Natural killer cell (primary cell): Measurements from ENCODE around the gene RALY. TPM values are rescaled to one million over a fixed set of nuclear protein-coding genes. Genes with fewer than 3 reads are reported as not detected.

Source experiments
- ATAC-seq, 3 donors: fragments of 150-1000 bp in 2 of 3; fragments of 200-7000 bp in 1 of 3; cut with Tn5 transposase; 1 replicate in 1 of 3; 2 replicates in 2 of 3; pipeline ENCODE4 v1.10.0; 2021; ENCODE audit warnings: mild to moderate bottlenecking in 2 of 3, moderate library complexity in 2 of 3
- DNase-seq, 2 donors: peaks; one replicate each; pipeline versions ENCODE4 v3.0.0 to v3.0.0-alpha.2; 2013 to 2021; ENCODE audit warnings: mixed read lengths in 1 of 2
- H3K27ac ChIP-seq: one replicate; pipeline ENCODE4 v1.5.1; 2013; ENCODE audit warnings: mild to moderate bottlenecking, low read length
- H3K27me3 ChIP-seq: one replicate; pipeline ENCODE4 v1.6.1; 2013; ENCODE audit warnings: low read length; ENCODE audit not compliant: control insufficient read depth, insufficient read depth
- H3K36me3 ChIP-seq: one replicate; pipeline ENCODE4 v1.6.1; 2013; ENCODE audit warnings: low read length; ENCODE audit not compliant: control insufficient read depth, insufficient read depth
- H3K4me1 ChIP-seq: one replicate; pipeline ENCODE4 v1.6.1; 2013; ENCODE audit warnings: low read length; ENCODE audit not compliant: control insufficient read depth, insufficient read depth
- H3K4me3 ChIP-seq: one replicate; pipeline ENCODE4 v1.5.1; 2013; ENCODE audit warnings: low read length
- H3K9me3 ChIP-seq: one replicate; pipeline ENCODE4 v1.6.1; 2013; ENCODE audit warnings: low read length; ENCODE audit not compliant: control insufficient read depth, insufficient read depth
- H3K27ac Mint-ChIP-seq, 2 donors: one replicate each; pipeline ENCODE4 v1.8.0; 2022; ENCODE audit warnings: mild to moderate bottlenecking in 2 of 2, mixed read lengths in 2 of 2, moderate library complexity in 1 of 2
- H3K27me3 Mint-ChIP-seq, 2 donors: one replicate each; pipeline ENCODE4 v1.8.0; 2022; ENCODE audit warnings: low read depth in 2 of 2, mixed read lengths in 2 of 2
- H3K36me3 Mint-ChIP-seq: one replicate; pipeline ENCODE4 v1.8.0; 2022; ENCODE audit warnings: mixed read lengths
- H3K4me1 Mint-ChIP-seq, 2 donors: one replicate each; pipeline ENCODE4 v1.8.0; 2022; ENCODE audit warnings: mixed read lengths in 2 of 2
- H3K4me3 Mint-ChIP-seq: one replicate; pipeline ENCODE4 v1.8.0; 2022; ENCODE audit warnings: mild to moderate bottlenecking, moderate library complexity, mixed read lengths
- H3K9me3 Mint-ChIP-seq, 2 donors: one replicate each; pipeline ENCODE4 v1.8.0; 2022; ENCODE audit warnings: mixed read lengths in 2 of 2
- CTCF ChIP-seq: fragments of 200-600 bp; IDR thresholded peaks from one replicate; pipeline ENCODE4 v1.8.0; 2022; ENCODE audit warnings: antibody characterized with exemption
- WGBS: methylation state at CpG from one replicate; pipeline ENCODE4 v1.1.7; 2013; ENCODE audit warnings: missing lambda C conversion rate; ENCODE audit not compliant: insufficient coverage; 5-methylcytosine and 5-hydroxymethylcytosine counted together
- intact Hi-C: fragments of 100-400 bp; cut with micrococcal nuclease; formaldehyde crosslinking; loops from one replicate; pipeline ENCODE4 v1.14.2; 2022
- total RNA-seq, 4 donors: library from RNA; stranded (reverse); fragments of 120-200 nt in 1 of 4; gene quantifications; one replicate each; pipeline versions ENCODE4 v1.2.3 to v1.2.4, GENCODE V29; 2013 to 2022

RALY gene
- total RNA-seq, 3 donors from 2014 or later (not counting 1 experiment from before 2014, with no cell fraction given), result 194 to 204 (median 198) TPM

DNA sequence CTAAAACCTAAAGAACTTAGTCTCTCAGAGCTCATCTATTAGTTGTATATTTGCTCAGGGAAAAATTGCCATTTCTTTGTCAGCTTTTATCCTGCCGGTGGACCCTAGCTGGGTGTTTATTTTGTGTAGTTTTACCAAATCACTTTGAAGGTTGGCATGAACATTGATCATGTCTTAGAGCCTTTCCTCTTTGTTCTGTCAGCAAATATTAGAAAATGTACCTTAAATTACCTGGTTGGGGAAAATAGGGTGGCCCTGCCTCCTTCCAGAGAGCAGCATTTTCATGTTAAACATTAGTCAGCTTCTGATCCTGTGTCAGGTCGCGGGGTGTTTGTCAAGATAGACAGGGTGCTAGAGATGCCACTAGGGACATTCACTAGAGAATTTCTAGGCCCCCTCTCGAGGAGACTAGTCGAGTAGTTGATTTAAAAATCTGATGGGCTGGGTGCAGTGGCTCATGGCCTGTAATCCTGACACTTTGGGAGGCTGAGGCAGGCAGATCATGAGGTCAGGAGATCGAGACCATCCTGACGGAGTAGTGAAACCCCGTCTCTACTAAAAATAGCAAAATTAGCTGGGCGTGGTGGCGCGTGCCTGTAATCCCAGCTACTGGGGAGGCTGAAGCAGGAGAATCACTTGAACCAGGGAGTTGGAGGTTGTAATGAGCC is 11.2 kb downstream of the RALY start:
- H3K27me3 Mint-ChIP-seq, result no peaks in the 10 kb centered on the region
- 89% methylated on average over 11 of the region's 11 CpGs for WGBS
- H3K36me3 ChIP-seq, result no peaks in the 10 kb centered on the region
- peak overlapping the region; percentile 58 to 66 for H3K27ac Mint-ChIP-seq
- H3K4me1 Mint-ChIP-seq, result peaks cover 91 to 95% of the 10 kb centered on the region in 2 donors
- intact Hi-C loops, result no loop called here
- no peaks in the 10 kb centered on the region for H3K9me3 ChIP-seq
- no peaks in the 10 kb centered on the region for H3K36me3 Mint-ChIP-seq
- no peak for TF ChIP-seq CTCF
- no peak overlapping the region for H3K27ac ChIP-seq
- no peak overlapping the region for H3K4me3 ChIP-seq
- no peaks in the 10 kb centered on the region for H3K9me3 Mint-ChIP-seq
- H3K27me3 ChIP-seq, result no peaks in the 10 kb centered on the region
- ATAC-seq, result no peak
- no peak overlapping the region for H3K4me3 Mint-ChIP-seq
- DNase-seq, result no peak
- H3K4me1 ChIP-seq, result peaks cover 22% of the 10 kb centered on the region

DNA sequence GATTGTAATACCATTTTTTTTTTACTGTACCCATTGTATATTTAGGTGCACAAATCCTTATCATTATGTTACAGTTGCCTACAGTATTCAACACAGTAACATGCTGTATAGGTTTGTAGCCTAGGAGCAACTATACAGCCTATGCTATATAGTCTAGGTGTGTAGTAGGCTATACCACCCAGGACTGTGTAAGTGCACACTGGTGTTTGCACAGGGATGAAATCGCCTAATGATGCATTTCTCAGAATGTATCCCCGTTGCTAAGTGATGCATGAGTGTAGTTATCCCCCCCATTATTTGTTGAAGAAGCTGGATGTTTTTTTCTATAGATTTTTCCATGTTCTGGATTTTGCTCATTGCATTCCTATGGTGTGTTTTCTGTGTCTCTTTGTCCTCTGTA is 12.9 kb downstream of the RALY start:
- ATAC-seq (no peak), DNase-seq (no peak)
- no peak for TF ChIP-seq CTCF
- Mint-ChIP-seq H3K27me3 (no peaks in the 10 kb centered on the region), H3K9me3 (no peaks in the 10 kb centered on the region), H3K27ac (peak overlapping the region; percentile 58 to 66), H3K36me3 (no peaks in the 10 kb centered on the region), H3K4me1 (peaks cover 91 to 95% of the 10 kb centered on the region in 2 donors), H3K4me3 (no peak overlapping the region)
- intact Hi-C loops, result no loop called here
- no peaks in the 10 kb centered on the region for H3K9me3 ChIP-seq
- H3K4me1 ChIP-seq, result peaks cover 28% of the 10 kb centered on the region
- H3K36me3 ChIP-seq, result no peaks in the 10 kb centered on the region
- 96% methylated on average over 2 of the region's 2 CpGs for WGBS
- H3K27ac ChIP-seq, result no peak overlapping the region
- H3K27me3 ChIP-seq, result no peaks in the 10 kb centered on the region
- H3K4me3 ChIP-seq, result no peak overlapping the region

DNA sequence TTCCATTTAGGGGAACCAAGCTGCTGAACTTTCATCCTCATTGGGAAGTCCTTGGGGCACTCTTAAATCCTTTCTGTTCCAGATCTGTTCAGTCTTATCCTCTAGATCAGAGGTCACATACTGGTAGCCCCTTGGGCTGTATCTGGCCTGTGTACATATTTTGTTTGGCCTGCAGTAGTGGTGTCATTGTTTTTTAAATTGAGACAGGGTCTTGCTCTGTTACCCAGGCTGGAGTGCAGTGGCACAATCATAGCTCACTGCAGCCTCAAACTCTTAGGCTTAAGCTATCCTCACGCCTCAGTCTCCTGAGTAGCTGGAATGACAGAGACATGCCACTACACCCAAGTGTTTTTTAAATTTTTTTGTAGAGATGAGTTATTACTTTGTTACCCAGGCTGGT is 14.8 kb downstream of the RALY start:
- H3K27me3 ChIP-seq, result no peaks in the 10 kb centered on the region
- Mint-ChIP-seq H3K36me3 (no peaks in the 10 kb centered on the region), H3K4me3 (peak overlapping the region; percentile 81), H3K9me3 (no peaks in the 10 kb centered on the region), H3K4me1 (peaks cover 87 to 89% of the 10 kb centered on the region in 2 donors), H3K27ac (peak overlapping the region; percentile 86), H3K27me3 (no peaks in the 10 kb centered on the region)
- intact Hi-C loops, result loop anchor here (2.0 kb wide), 1 partner anchor 16 kb away; the partner anchor contains the start of gene RALY
- no peak for TF ChIP-seq CTCF
- H3K4me3 ChIP-seq, result no peak overlapping the region
- DNase-seq, result no peak
- no CpG with 5 or more reads among the region's 1 CpG for WGBS
- H3K36me3 ChIP-seq, result no peaks in the 10 kb centered on the region
- H3K4me1 ChIP-seq, result peaks cover 39% of the 10 kb centered on the region
- ATAC-seq, result no peak
- H3K9me3 ChIP-seq, result no peaks in the 10 kb centered on the region
- H3K27ac ChIP-seq, result peak overlapping the region; percentile 56
